SIG-M5 treated with dmso at 0.1 percent for 504 hours (cell line): ENCODE data around the gene KLHL1.
"Not testable (repeated sequence)": the region's sequence is repeated elsewhere in the genome, so short reads cannot be mapped to it uniquely, and the experiment has no call there.

Experiments used
- DNase-seq: peaks from one replicate; lab custom pipeline; 2025; ENCODE audit not compliant: unreplicated experiment; lab: John Stamatoyannopoulos, UW

Gene KLHL1, protein sequence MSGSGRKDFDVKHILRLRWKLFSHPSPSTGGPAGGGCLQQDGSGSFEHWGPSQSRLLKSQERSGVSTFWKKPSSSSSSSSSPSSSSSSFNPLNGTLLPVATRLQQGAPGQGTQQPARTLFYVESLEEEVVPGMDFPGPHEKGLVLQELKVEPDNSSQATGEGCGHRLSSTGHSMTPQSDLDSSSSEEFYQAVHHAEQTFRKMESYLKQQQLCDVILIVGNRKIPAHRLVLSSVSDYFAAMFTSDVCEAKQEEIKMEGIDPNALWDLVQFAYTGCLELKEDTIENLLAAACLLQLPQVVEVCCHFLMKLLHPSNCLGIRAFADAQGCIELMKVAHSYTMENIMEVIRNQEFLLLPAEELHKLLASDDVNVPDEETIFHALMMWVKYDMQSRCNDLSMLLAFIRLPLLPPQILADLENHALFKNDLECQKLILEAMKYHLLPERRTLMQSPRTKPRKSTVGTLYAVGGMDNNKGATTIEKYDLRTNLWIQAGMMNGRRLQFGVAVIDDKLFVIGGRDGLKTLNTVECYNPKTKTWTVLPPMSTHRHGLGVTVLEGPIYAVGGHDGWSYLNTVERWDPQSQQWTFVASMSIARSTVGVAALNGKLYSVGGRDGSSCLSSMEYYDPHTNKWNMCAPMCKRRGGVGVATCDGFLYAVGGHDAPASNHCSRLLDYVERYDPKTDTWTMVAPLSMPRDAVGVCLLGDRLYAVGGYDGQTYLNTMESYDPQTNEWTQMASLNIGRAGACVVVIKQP

GRCh38 chr13:70108356-70109105 is at the start of gene KLHL1:
Gene KLHL1 (minus strand): TSS chr13:70108452. CDS start chr13:70107699, 753 bp downstream.
- no peak for DNase-seq

- not testable (repeated sequence) for DNase-seq
These were observed 34.4 kb upstream of the KLHL1 start for GRCh38 chr13:70142658-70143057.

- DNase-seq = no peak
These were observed 19.8 kb upstream of the KLHL1 start for GRCh38 chr13:70128098-70128497.

DNA sequence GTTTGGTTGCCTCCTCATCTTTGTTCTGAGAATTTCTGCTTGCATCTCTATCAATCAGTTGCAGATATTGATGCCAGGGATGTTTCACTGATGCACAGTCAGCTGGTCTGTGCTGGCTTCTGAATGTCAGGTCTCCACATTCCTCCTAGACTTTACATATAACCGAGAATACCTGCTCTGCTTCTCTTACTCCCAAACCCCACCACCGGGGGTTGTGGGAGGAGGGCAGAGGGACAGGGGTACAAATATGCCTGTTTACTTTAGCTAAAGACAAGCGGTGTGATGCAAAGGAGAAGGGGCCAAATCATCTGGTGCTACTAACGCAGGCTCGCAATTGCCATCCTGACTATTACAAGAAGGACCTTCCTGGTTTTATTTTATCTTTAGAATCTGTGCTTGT is 17.4 kb upstream of the KLHL1 start:
- DNase-seq = no peak

GRCh38 chr13:70117338-70117905 is 9.2 kb upstream of the KLHL1 start:
- no peak for DNase-seq

GRCh38 chr13:70107498-70108281 is 562 bp downstream of the KLHL1 start, which contains the start of gene ATXN8OS:
Gene ATXN8OS (plus strand): TSS chr13:70107826.
- no peak for DNase-seq

DNA sequence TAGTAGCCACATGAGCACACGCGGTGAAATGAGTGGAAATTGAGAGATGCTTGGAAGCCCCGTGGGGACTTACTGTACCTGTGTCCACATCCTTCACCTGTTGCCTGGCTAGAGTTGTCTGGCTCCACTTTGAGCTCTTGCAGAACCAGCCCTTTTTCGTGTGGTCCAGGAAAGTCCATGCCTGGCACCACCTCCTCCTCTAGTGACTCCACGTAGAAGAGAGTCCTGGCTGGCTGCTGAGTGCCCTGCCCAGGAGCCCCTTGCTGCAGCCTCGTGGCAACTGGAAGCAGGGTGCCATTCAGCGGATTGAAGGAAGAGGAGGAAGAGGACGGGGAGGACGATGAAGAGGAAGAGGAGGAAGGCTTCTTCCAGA is 1.1 kb downstream of the KLHL1 start:
- no peak for DNase-seq

GRCh38 chr13:70104481-70104880 is 3.8 kb downstream of the KLHL1 start:
- DNase-seq = no peak

DNA sequence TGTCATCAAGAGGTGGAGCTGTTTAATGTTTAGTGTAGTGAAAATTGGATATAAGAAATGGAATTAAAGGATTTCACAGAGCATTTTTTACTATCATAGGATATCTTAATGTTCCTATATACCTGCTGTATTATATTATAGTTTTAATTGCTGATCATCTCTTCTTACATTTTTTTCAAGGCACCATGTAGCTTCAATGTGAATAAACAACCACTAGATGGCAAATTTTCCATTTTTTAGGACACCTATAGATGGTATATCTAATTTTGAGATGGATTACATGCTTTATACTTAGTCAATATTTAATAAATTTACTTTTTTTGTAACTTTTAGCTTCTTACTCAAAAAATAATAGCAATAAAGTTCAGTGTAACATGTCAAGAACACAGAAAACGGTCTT is 9.6 kb downstream of the KLHL1 start:
- DNase-seq = peak; percentile 15

- no peak for DNase-seq
These were observed 18.1 kb downstream of the KLHL1 start for GRCh38 chr13:70090036-70090723.

GRCh38 chr13:70088926-70089325 is 19.3 kb downstream of the KLHL1 start:
- DNase-seq = no peak

- DNase-seq = no peak
These were observed 21.0 kb downstream of the KLHL1 start for GRCh38 chr13:70087247-70087646.

- DNase-seq = no peak
These were observed 28.2 kb downstream of the KLHL1 start for GRCh38 chr13:70080012-70080411.

DNA sequence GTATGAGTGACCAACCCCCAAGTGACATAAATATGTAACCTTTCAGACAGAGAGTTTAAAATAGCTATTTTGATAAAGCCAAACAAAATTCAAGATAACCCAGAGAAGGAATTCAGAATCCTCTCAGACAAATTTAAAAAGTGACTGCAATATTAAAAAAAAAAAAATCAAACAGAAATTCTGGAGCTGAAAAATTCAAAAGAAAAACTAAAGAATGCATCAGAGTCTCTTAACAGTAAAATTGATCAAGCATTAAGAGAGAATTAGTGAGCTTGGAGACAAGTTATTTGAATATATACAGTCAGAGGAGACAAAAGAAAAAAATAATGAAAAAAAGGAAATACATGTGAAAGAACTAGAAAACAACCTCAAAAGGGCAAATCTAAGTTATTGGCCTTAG is 53.7 kb downstream of the KLHL1 start:
- no peak for DNase-seq

DNA sequence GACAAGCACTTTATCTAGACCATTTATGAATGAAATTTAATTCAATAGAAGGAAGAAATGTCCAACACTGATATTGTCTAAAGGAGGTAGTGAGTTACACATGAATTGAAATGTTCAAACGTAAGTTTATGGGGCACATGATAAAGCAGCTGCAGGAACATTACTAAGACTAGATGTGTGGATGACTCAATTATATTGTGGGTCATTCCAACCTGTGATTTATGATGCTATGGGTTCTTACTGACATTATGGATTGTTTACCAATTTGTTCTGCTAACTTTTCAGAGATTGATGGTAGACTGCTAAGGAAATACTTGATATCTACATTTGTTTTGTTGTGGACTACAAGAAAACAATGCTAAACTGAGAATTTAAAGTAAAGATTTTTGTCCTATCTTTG is 56.7 kb downstream of the KLHL1 start:
- no peak for DNase-seq

DNA sequence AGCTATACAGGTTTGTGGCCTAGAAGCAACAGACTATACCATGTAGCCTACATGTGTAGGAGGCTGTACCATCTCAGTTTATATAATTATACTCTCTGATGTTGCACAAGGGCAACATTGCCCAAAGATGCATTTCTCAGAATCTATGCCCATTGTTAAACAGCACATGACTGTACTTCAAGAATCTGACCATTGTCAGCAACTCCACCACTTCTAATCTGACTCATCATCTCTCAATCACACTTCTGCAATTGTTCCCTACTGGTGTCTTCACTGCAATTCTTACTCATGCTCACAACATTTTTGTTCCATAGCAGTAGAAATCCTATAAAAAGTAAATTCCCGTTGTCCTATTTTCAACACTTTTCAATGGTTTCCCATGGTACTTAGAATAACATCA is 64.6 kb downstream of the KLHL1 start:
- peak; percentile 78 for DNase-seq

DNA sequence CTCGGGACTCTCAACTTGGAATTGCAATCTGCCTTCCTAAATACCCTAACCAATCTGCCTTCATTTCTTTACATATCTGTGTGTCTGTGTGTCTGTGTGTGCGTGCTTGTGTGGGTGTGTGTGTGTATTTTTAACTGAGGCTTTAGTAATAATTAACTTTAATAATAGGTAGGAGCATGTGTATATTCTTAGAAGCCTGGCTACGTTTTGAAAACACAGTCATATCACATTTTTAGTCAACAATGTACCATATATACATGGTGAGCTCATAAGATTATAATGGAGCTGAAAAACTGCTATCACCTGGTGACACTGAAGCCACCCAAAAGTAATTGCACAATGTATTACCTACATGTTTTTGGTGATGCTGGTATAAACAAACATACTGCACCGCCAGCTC is 66.1 kb downstream of the KLHL1 start:
- DNase-seq = no peak

DNA sequence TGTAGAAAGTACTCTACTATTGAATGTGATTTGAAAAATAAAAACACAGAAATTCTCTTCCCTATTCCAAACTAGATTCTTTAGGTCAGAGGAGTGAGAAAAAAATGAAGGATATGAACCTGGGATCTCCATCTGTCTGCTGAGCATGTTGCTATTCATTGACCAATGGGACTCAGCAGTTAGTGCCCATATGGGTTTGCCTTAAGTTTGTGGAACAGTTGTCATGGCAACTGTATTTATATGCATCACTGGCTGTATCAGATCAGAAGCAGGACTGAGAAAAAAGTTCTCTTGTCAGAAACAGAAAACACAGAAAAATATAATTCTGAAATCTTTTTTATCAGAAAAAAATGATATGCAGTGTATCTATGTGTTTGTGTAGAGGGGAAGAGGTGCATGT is 74.0 kb downstream of the KLHL1 start:
- no peak for DNase-seq

DNA sequence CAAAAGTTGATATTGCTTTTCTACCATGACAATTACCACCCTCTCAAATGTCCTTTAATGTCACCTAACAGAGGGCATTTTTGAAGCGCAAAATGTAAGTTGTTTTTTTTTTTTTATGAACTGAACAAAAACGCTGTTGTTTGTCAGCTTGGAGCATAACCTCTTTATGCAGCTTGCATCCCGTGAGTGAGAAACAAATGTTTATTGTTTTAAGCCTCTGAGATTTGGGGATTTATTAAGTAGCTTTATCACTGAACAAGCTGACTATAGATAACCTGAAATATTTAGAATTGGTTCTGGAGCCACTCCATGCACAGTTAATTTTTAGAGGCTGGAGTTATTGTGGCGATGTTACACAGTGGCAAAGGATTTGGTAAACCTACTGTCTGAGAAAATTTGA is 80.7 kb downstream of the KLHL1 start:
- DNase-seq = no peak

DNA sequence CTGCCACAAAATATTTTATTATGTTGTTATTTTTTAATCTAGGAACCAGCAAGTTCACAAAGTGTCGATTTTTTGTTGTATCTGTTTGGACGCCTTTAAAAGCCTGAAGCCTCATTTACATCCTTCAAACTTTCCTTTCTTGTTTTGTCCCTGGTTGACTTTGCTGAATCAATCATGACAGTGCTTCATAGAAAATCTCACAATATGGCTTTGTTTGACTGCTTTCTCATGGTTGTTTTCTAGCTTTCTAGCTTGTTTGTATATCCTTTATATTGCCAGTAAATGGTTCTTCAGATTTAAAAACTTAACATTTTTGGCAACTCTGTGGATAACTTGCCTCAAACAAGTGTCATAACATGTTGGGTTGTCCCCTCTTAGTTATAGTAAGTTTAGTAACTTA is 84.7 kb downstream of the KLHL1 start:
- DNase-seq = no peak
